ENCODE data around the gene BRD2. TPM values are rescaled to one million over a fixed set of nuclear protein-coding genes. Genes with fewer than 3 reads are reported as not detected.
A peak's percentile ranks its signal among the peaks of the same experiment; 100 is the strongest.

The BRD2 gene
- total and polyA plus RNA-seq, 7 experiments from 2014 or later, result 33.4 to 391 (median 342) TPM

DNA sequence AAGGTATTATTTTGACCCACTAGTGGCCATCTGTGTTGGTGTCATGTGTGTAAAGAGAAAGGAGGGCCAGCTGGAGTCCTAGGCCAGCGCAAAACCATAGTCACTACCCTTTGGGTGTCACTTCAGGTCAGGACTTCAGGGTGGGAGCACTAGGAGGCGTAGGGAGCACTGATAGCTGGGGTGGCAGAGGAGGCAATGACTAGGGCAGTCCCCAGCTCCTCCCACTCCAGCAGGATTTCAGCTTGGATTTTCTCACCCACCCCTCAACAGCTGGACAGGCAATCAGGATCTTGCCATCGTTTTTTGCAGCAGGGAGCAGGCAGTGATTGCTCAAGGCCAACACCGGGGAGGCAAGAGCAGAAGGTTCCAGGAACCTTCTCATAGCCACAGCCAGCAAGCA lies 45.2 kb downstream of the BRD2 start:
- POLR2A ChIA-PET, result interaction anchor here (0.7 kb wide), 1 partner anchor 235 kb away, joined by 3 read pairs; no protein-coding TSS in a partner anchor
- H3K4me1 ChIP-seq (ENCODE audit: control insufficient read depth in 2 of 2, insufficient read depth in 2 of 2, low read length in 2 of 2), result peaks cover 3 to 23% of the 10 kb centered on the region in 2 donors
- intact Hi-C loops (cut with micrococcal nuclease), result loop anchor here (1.0 to 2.0 kb wide), 5 partner anchors 69 to 235 kb away; no protein-coding TSS in a partner anchor
- DNase-seq (no peak), ATAC-seq (no peak)
- no peak overlapping the region for H3K4me3 Mint-ChIP-seq
- H3K9me3 ChIP-seq (ENCODE audit: control insufficient read depth in 2 of 3, low read length in 3 of 3), result no peaks in the 10 kb centered on the region
- H3K36me3 ChIP-seq (ENCODE audit: control insufficient read depth in 2 of 3, insufficient read depth in 3 of 3, low read length in 3 of 3), result no peaks in the 10 kb centered on the region
- CTCF ChIA-PET, result interaction anchor here (0.7 to 2.2 kb wide), 6 partner anchors 62 to 258 kb away, joined by 3 to 10 read pairs (median 4); partner anchors contain the start of genes HLA-DPB1, RPS18 and VPS52
- no peak overlapping the region for H3K27ac ChIP-seq (ENCODE audit: low read depth, low read length)
- peaks cover 16 to 35% (median 24%) of the 10 kb centered on the region in 7 donors for H3K4me1 Mint-ChIP-seq
- peaks cover 0 to 1% (median 0%) of the 10 kb centered on the region in 11 donors for H3K9me3 Mint-ChIP-seq
- no peaks in the 10 kb centered on the region for H3K36me3 Mint-ChIP-seq
- H3K27me3 ChIP-seq (ENCODE audit: control insufficient read depth in 2 of 2, insufficient read depth in 2 of 2, low read length in 2 of 2), result no peaks in the 10 kb centered on the region
- H3K27ac Mint-ChIP-seq, result no peak overlapping the region
- peaks cover 0 to 33% (median 2%) of the 10 kb centered on the region in 5 donors for H3K27me3 Mint-ChIP-seq
- H3K4me3 ChIP-seq (ENCODE audit: low read length), result no peak overlapping the region

DNA sequence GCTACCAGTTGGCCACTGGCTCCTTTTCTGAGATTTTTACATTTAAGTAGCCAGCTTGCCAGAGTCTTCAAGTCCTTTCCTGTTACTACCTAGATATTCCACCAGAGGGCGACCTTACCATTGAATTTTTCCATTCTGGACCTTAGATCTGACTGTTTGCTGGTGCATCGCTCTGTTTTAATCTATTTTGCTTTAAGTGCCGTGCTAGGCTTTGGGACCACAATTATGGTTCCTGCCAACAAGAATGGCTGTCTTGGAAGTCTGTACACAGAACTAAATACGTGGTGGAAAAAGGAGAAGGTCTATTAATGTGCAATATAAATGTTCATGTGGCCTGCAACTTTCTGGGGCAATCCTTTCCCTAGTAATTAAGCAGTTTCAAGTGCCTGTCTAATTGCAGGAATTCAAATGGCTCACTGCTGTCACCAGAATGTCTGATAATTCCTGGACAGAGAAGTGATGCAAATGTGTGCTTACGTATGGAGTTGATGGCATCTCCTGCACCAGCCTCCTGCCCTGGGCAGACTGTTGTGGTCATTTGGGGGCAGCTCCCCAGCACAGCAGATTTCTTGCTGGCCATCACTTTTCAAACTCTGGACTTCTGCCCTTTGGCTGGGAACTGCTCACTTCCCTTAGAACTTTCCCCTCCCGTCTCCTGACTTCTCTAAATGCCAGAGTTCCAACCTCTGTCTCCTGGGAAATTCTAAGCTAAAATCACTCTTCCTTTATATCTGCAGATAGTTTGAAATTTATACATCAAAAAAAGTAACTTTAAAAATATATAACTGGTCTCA lies 46.6 kb downstream of the BRD2 start:
- no peaks in the 10 kb centered on the region for H3K27me3 ChIP-seq (ENCODE audit: control insufficient read depth in 2 of 2, insufficient read depth in 2 of 2, low read length in 2 of 2)
- intact Hi-C loops (cut with micrococcal nuclease), result loop anchor here (1.0 to 5.0 kb wide), 7 partner anchors 57 to 233 kb away; partner anchors contain the start of gene HLA-DPA1 (in 1 of the 2)
- Mint-ChIP-seq H3K9me3 (no peaks in the 10 kb centered on the region), H3K27ac (peak overlapping the region in 1 of 9 donors; percentile 5), H3K36me3 (no peaks in the 10 kb centered on the region), H3K27me3 (peaks cover 0 to 22% (median 2%) of the 10 kb centered on the region in 5 donors), H3K4me3 (peak overlapping the region in 1 of 10 donors; percentile 0), H3K4me1 (peaks cover 8 to 38% (median 26%) of the 10 kb centered on the region in 7 donors)
- peak; percentile 78 for ATAC-seq
- H3K9me3 ChIP-seq (ENCODE audit: control insufficient read depth in 2 of 3, low read length in 3 of 3), result no peaks in the 10 kb centered on the region
- H3K4me3 ChIP-seq (ENCODE audit: low read length), result no peak overlapping the region
- POLR2A ChIA-PET, result interaction anchor here (0.7 to 2.0 kb wide), 4 partner anchors 42 to 233 kb away, joined by 3 to 6 read pairs (median 4); no protein-coding TSS in a partner anchor
- peaks cover 12 to 24% of the 10 kb centered on the region in 2 donors for H3K4me1 ChIP-seq (ENCODE audit: control insufficient read depth in 2 of 2, insufficient read depth in 2 of 2, low read length in 2 of 2)
- CTCF ChIA-PET, result interaction anchor here (0.7 to 2.2 kb wide), 7 partner anchors 8 to 233 kb away, joined by 3 to 10 read pairs (median 4); no protein-coding TSS in a partner anchor
- no peak overlapping the region for H3K27ac ChIP-seq (ENCODE audit: low read depth, low read length)
- H3K36me3 ChIP-seq (ENCODE audit: control insufficient read depth in 2 of 3, insufficient read depth in 3 of 3, low read length in 3 of 3), result no peaks in the 10 kb centered on the region
- DNase-seq, result peak in 7 of 9 donors; percentile 60 to 82 (median 75)

DNA sequence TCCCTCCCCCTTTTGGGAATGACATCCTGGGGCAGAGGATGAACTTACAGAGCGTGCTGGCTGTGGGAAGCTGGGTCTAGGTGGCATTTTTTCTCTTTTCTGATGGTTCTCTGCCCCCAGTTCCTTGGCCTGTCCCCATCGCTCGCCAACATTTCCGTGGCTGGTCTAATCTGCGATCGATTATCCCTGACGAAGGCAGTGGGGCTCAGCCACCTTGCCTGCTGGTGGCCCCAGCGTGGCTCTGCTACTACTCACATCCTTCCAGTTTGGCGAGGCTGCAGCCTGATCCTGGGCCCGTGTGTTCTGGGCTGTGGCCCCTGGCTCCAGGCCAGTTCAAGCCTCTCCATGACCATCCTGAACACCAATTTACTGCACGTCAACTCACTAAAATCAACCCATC lies 47.4 kb downstream of the BRD2 start:
- Histone ChIP-seq H3K27ac (ENCODE audit: low read depth, low read length) (no peak overlapping the region), H3K4me3 (ENCODE audit: low read length) (no peak overlapping the region), H3K4me1 (ENCODE audit: control insufficient read depth in 2 of 2, insufficient read depth in 2 of 2, low read length in 2 of 2) (peaks cover 12 to 21% of the 10 kb centered on the region in 2 donors), H3K36me3 (ENCODE audit: control insufficient read depth in 2 of 3, insufficient read depth in 3 of 3, low read length in 3 of 3) (no peaks in the 10 kb centered on the region), H3K27me3 (ENCODE audit: control insufficient read depth in 2 of 2, insufficient read depth in 2 of 2, low read length in 2 of 2) (no peaks in the 10 kb centered on the region), H3K9me3 (ENCODE audit: control insufficient read depth in 2 of 3, low read length in 3 of 3) (no peaks in the 10 kb centered on the region)
- DNase-seq, result no peak
- ATAC-seq, result no peak
- POLR2A ChIA-PET, result interaction anchor here (1.8 to 2.0 kb wide), 2 partner anchors 44 to 233 kb away, joined by 5 to 6 read pairs; no protein-coding TSS in a partner anchor
- intact Hi-C loops (cut with micrococcal nuclease), result loop anchor here (2.0 to 5.0 kb wide), 3 partner anchors 57 to 132 kb away; partner anchors contain the start of gene HLA-DPA1 (in 1 of the 2)
- no peaks in the 10 kb centered on the region for H3K9me3 Mint-ChIP-seq
- H3K27me3 Mint-ChIP-seq, result peaks cover 0 to 20% (median 2%) of the 10 kb centered on the region in 5 donors
- CTCF ChIA-PET, result interaction anchor here (0.7 to 1.8 kb wide), 4 partner anchors 32 to 233 kb away, joined by 3 to 5 read pairs (median 4); no protein-coding TSS in a partner anchor
- H3K36me3 Mint-ChIP-seq, result no peaks in the 10 kb centered on the region
- peaks cover 8 to 44% (median 31%) of the 10 kb centered on the region in 7 donors for H3K4me1 Mint-ChIP-seq
- H3K4me3 Mint-ChIP-seq, result no peak overlapping the region
- no peak overlapping the region for H3K27ac Mint-ChIP-seq

DNA sequence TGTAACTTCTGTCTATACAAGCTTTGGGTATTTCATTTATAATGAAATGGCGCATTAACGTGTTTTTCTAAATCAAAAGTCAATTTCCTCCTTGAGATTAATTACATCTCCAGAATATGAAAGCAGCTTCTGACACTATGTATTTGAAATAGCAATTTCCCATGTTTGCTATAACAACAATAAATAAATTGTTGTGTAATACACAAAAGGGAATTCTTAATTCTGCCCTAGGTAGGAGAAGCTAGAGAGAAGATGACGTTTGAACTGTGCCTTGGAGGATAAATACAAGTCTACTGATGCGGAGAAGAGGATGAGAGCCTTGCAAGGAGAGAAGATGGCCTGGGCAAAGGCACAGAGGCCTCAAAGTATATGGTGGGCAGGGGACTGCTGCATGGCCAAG lies 48.6 kb downstream of the BRD2 start:
- Mint-ChIP-seq H3K9me3 (no peaks in the 10 kb centered on the region), H3K27me3 (peaks cover 0 to 14% (median 2%) of the 10 kb centered on the region in 5 donors), H3K4me1 (peaks cover 8 to 44% (median 31%) of the 10 kb centered on the region in 7 donors), H3K27ac (peak overlapping the region in 1 of 9 donors; percentile 90), H3K4me3 (no peak overlapping the region), H3K36me3 (no peaks in the 10 kb centered on the region)
- CTCF ChIA-PET, result interaction anchor here (0.7 to 1.2 kb wide), 3 partner anchors 112 to 232 kb away, joined by 3 to 5 read pairs (median 4); no protein-coding TSS in a partner anchor
- Histone ChIP-seq H3K27me3 (ENCODE audit: control insufficient read depth in 2 of 2, insufficient read depth in 2 of 2, low read length in 2 of 2) (no peaks in the 10 kb centered on the region), H3K27ac (ENCODE audit: low read depth, low read length) (no peak overlapping the region), H3K36me3 (ENCODE audit: control insufficient read depth in 2 of 3, insufficient read depth in 3 of 3, low read length in 3 of 3) (no peaks in the 10 kb centered on the region), H3K4me1 (ENCODE audit: control insufficient read depth in 2 of 2, insufficient read depth in 2 of 2, low read length in 2 of 2) (peaks cover 12 to 21% of the 10 kb centered on the region in 2 donors), H3K4me3 (ENCODE audit: low read length) (no peak overlapping the region), H3K9me3 (ENCODE audit: control insufficient read depth in 2 of 3, low read length in 3 of 3) (no peaks in the 10 kb centered on the region)
- POLR2A ChIA-PET, result no interaction called here
- no peak for ATAC-seq
- intact Hi-C loops (cut with micrococcal nuclease), result loop anchor here (5.0 kb wide), 2 partner anchors 55 to 130 kb away; partner anchors contain the start of gene HLA-DPA1 (in 1 of the 2)
- DNase-seq, result no peak

DNA sequence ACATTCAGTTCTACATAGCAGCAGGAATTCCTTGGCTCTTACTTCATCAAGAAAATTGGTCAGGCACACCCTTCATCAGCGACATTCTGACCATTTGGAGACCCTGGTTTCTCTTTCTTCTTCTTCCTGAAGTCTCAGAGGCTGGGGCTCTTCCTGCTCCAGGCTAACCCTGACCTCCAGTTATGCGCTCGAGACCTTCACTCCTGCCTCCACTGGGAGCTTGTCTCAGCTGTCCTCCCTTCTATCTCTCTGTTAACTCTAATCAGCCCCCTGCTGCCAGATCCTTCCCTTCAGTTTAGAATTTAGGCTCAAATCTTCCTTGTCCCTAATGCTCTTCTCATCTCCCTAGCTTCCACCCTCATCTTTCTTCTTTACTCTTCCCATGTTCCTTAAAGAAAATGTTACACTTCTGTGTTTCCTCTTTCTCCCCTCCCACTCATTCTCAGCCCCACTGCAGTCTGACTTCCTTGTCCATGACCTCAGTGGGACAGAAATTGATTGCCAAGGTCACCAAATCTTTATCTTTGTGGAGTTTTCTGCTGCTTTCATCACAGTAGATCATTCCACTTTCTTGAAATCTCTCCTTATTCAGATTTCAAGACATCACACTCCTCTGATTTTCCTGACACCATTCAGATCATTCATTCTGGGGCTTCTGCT lies 49.4 kb downstream of the BRD2 start:
- ChIA-PET POLR2A (no interaction called here), CTCF (interaction anchor here (0.6 kb wide), 1 partner anchor 132 kb away, joined by 3 read pairs; no protein-coding TSS in a partner anchor)
- Histone ChIP-seq H3K4me1 (ENCODE audit: control insufficient read depth in 2 of 2, insufficient read depth in 2 of 2, low read length in 2 of 2) (peaks cover 12 to 21% of the 10 kb centered on the region in 2 donors), H3K9me3 (ENCODE audit: control insufficient read depth in 2 of 3, low read length in 3 of 3) (no peaks in the 10 kb centered on the region), H3K27ac (ENCODE audit: low read depth, low read length) (no peak overlapping the region), H3K4me3 (ENCODE audit: low read length) (no peak overlapping the region), H3K27me3 (ENCODE audit: control insufficient read depth in 2 of 2, insufficient read depth in 2 of 2, low read length in 2 of 2) (no peaks in the 10 kb centered on the region), H3K36me3 (ENCODE audit: control insufficient read depth in 2 of 3, insufficient read depth in 3 of 3, low read length in 3 of 3) (no peaks in the 10 kb centered on the region)
- DNase-seq (no peak), ATAC-seq (no peak)
- Mint-ChIP-seq H3K27ac (peak overlapping the region in 7 of 9 donors; percentile 5 to 90 (median 33)), H3K4me1 (peaks cover 8 to 44% (median 31%) of the 10 kb centered on the region in 7 donors), H3K9me3 (no peaks in the 10 kb centered on the region), H3K36me3 (no peaks in the 10 kb centered on the region), H3K27me3 (peaks cover 0 to 10% (median 2%) of the 10 kb centered on the region in 5 donors), H3K4me3 (peak overlapping the region in 4 of 10 donors; percentile 5 to 87 (median 30))
- intact Hi-C loops (cut with micrococcal nuclease), result loop anchor here (2.0 to 5.0 kb wide), 3 partner anchors 54 to 129 kb away; partner anchors contain the start of gene HLA-DPA1 (in 2 of the 2)

DNA sequence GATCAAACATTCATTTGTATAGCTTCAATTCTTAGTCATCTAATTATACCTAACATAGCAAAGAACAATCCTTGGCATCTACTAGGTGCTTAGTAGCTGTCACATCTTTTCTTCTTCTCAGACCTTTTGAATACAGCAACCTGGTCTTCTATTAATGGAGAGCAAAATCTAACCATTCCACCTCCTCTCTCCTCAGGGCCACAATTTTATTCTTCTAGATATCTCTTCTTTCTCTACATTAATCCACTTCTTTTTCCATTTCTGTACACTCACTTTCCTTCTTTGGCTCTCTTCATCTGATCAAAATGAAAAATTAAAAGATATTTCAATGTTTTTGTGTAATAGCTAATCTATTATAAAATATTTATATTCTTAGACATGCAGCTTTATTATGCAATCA lies 50.0 kb downstream of the BRD2 start:
- CTCF ChIA-PET, result interaction anchor here (0.6 kb wide), 1 partner anchor 132 kb away, joined by 3 read pairs; no protein-coding TSS in a partner anchor
- Mint-ChIP-seq H3K4me3 (peak overlapping the region in 5 of 10 donors; percentile 5 to 87 (median 14)), H3K27me3 (peaks cover 0 to 6% (median 2%) of the 10 kb centered on the region in 5 donors), H3K4me1 (peaks cover 8 to 44% (median 31%) of the 10 kb centered on the region in 7 donors), H3K36me3 (no peaks in the 10 kb centered on the region), H3K9me3 (no peaks in the 10 kb centered on the region), H3K27ac (peak overlapping the region in 6 of 9 donors; percentile 5 to 90 (median 38))
- ATAC-seq (no peak), DNase-seq (no peak)
- no peak overlapping the region for H3K4me3 ChIP-seq (ENCODE audit: low read length)
- H3K4me1 ChIP-seq (ENCODE audit: control insufficient read depth in 2 of 2, insufficient read depth in 2 of 2, low read length in 2 of 2), result peaks cover 12 to 21% of the 10 kb centered on the region in 2 donors
- H3K9me3 ChIP-seq (ENCODE audit: control insufficient read depth in 2 of 3, low read length in 3 of 3), result no peaks in the 10 kb centered on the region
- H3K27me3 ChIP-seq (ENCODE audit: control insufficient read depth in 2 of 2, insufficient read depth in 2 of 2, low read length in 2 of 2), result no peaks in the 10 kb centered on the region
- intact Hi-C loops (cut with micrococcal nuclease), result loop anchor here (2.0 to 5.0 kb wide), 3 partner anchors 54 to 129 kb away; partner anchors contain the start of gene HLA-DPA1 (in 2 of the 2)
- H3K36me3 ChIP-seq (ENCODE audit: control insufficient read depth in 2 of 3, insufficient read depth in 3 of 3, low read length in 3 of 3), result no peaks in the 10 kb centered on the region
- POLR2A ChIA-PET, result no interaction called here
- H3K27ac ChIP-seq (ENCODE audit: low read depth, low read length), result no peak overlapping the region
